Smooth muscle cell (in vitro differentiated cells): ENCODE results near the gene UNC79. TPM values are rescaled to one million over a fixed set of nuclear protein-coding genes. Genes with fewer than 3 reads are reported as not detected.

Experiments used
- DNase-seq: peaks from one replicate; lab custom pipeline; 2025; ENCODE audit not compliant: unreplicated experiment; lab: John Stamatoyannopoulos, UW
- H2AFZ ChIP-seq: fragments of 200-600 bp; sonication (generic); 2 replicates; pipeline ENCODE4 v1.6.0; 2016; ENCODE audit warnings: antibody characterized with exemption, low read depth, mild to moderate bottlenecking
- H3F3A ChIP-seq: fragments of 200-600 bp; sonication (generic); 2 replicates; pipeline ENCODE4 v1.6.0; 2017; ENCODE audit warnings: antibody characterized with exemption, low read depth
- H3K27ac ChIP-seq: fragments of 200-600 bp; sonication (generic); 2 replicates; pipeline ENCODE4 v1.5.1; 2016; ENCODE audit warnings: low read depth, mild to moderate bottlenecking
- H3K27me3 ChIP-seq: fragments of 200-600 bp; sonication (generic); 2 replicates; pipeline ENCODE4 v1.6.1; 2016; ENCODE audit warnings: low read depth, mild to moderate bottlenecking
- H3K36me3 ChIP-seq: fragments of 200-600 bp; sonication (generic); 2 replicates; pipeline ENCODE4 v1.5.1; 2016; ENCODE audit warnings: low read depth
- H3K4me1 ChIP-seq: fragments of 200-600 bp; sonication (generic); 2 replicates; pipeline ENCODE4 v1.5.1; 2016; ENCODE audit warnings: low read depth
- H3K4me2 ChIP-seq: fragments of 200-600 bp; sonication (generic); 2 replicates; pipeline ENCODE4 v1.6.0; 2016; ENCODE audit warnings: mild to moderate bottlenecking
- H3K4me3 ChIP-seq: fragments of 200-600 bp; sonication (generic); 2 replicates; pipeline ENCODE4 v1.5.1; 2016; ENCODE audit warnings: mild to moderate bottlenecking
- H3K79me2 ChIP-seq: fragments of 200-600 bp; sonication (generic); 2 replicates; pipeline ENCODE4 v1.6.0; 2016; ENCODE audit warnings: low read depth, mild to moderate bottlenecking
- H3K9ac ChIP-seq: fragments of 200-600 bp; sonication (generic); 2 replicates; pipeline ENCODE4 v1.6.0; 2016; ENCODE audit warnings: low read depth
- H3K9me3 ChIP-seq: fragments of 200-600 bp; sonication (generic); replicated peaks from 2 replicates; pipeline ENCODE4 v1.5.1; 2016; ENCODE audit warnings: low read depth
- H4K20me1 ChIP-seq: fragments of 200-600 bp; sonication (generic); 2 replicates; pipeline ENCODE4 v1.6.0; 2016; ENCODE audit warnings: low read depth
- WGBS: methylation state at CpG from one replicate; pipeline ENCODE4 v1.1.7; 2016; ENCODE audit warnings: low lambda C conversion rate; 5-methylcytosine and 5-hydroxymethylcytosine counted together
- polyA plus RNA-seq: library from polyadenylated mRNA; unstranded; fragments of >200 nt; fragmentation: Nextera tagmentation; extraction: Ambion mirVana; gene quantifications from 2 replicates; pipeline ENCODE4 v1.2.1, GENCODE V29; 2016
- total RNA-seq: library from RNA; depleted of rRNA; stranded (reverse); fragments of >200 nt; gene quantifications from 2 replicates; pipeline ENCODE4 v1.2.3, GENCODE V29; 2014
- TF ChIP-seq, protein P1 (sequence below): fragments of 200-600 bp; sonication (generic); IDR thresholded peaks from 2 replicates; pipeline ENCODE4 v1.5.1; 2017; ENCODE audit warnings: borderline replicate concordance, mild to moderate bottlenecking, antibody characterized with exemption; ENCODE audit not compliant: insufficient read depth, poor library complexity, severe bottlenecking

Gene UNC79
- total and polyA plus RNA-seq, 2 experiments from 2014 or later = 0.06 to 0.36 TPM

- H3K4me3 ChIP-seq = no peak overlapping the region
- no peak overlapping the region for H2AFZ ChIP-seq
- H3K36me3 ChIP-seq = no peaks in the 10 kb centered on the region
- no peaks in the 10 kb centered on the region for H3F3A ChIP-seq
- H3K27me3 ChIP-seq = no peaks in the 10 kb centered on the region
- H4K20me1 ChIP-seq = no peaks in the 10 kb centered on the region
- no peaks in the 10 kb centered on the region for H3K4me1 ChIP-seq
- H3K27ac ChIP-seq = no peak overlapping the region
- TF ChIP-seq, protein P1, sequence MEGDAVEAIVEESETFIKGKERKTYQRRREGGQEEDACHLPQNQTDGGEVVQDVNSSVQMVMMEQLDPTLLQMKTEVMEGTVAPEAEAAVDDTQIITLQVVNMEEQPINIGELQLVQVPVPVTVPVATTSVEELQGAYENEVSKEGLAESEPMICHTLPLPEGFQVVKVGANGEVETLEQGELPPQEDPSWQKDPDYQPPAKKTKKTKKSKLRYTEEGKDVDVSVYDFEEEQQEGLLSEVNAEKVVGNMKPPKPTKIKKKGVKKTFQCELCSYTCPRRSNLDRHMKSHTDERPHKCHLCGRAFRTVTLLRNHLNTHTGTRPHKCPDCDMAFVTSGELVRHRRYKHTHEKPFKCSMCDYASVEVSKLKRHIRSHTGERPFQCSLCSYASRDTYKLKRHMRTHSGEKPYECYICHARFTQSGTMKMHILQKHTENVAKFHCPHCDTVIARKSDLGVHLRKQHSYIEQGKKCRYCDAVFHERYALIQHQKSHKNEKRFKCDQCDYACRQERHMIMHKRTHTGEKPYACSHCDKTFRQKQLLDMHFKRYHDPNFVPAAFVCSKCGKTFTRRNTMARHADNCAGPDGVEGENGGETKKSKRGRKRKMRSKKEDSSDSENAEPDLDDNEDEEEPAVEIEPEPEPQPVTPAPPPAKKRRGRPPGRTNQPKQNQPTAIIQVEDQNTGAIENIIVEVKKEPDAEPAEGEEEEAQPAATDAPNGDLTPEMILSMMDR = no peak
- H3K4me2 ChIP-seq = no peak overlapping the region
- DNase-seq = no peak
- WGBS = 86% methylated on average over 21 of the region's 21 CpGs
- H3K9me3 ChIP-seq = no peaks in the 10 kb centered on the region
- H3K79me2 ChIP-seq = no peaks in the 10 kb centered on the region
- H3K9ac ChIP-seq = no peak overlapping the region
These were observed 294.4 kb downstream of the UNC79 start for GRCh38 chr14:93725002-93725582.

DNA sequence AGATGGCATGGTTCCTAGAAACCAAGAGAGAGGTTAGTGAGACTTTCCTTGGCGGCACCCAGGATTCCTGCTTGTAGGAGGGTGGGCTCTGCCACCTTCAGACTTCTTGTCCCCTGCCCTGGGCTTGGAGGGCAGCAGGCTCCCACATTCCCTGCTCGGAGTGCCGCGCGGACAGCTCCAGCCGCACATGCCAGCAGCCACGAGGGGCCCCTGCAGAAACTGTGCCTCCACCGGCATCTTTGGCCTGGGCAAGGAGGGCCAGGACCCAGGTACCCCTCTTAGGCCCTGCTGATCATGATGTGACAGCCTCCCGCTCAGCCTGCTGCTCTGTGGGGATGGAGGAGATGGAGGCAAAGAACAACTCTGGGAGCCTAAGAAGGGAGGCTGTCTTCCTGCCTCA is 295.3 kb downstream of the UNC79 start:
- no peak overlapping the region for H3K9ac ChIP-seq
- WGBS = 95% methylated on average over 9 of the region's 9 CpGs
- no peaks in the 10 kb centered on the region for H3K36me3 ChIP-seq

GRCh38 chr14:93727039-93727740 is 296.5 kb downstream of the UNC79 start:
- Histone ChIP-seq H2AFZ (no peak overlapping the region), H3K4me3 (no peak overlapping the region), H3K27me3 (peaks cover 5% of the 10 kb centered on the region), H4K20me1 (no peaks in the 10 kb centered on the region), H3K36me3 (no peaks in the 10 kb centered on the region), H3K27ac (no peak overlapping the region), H3K9ac (no peak overlapping the region), H3K4me2 (no peak overlapping the region), H3K4me1 (no peaks in the 10 kb centered on the region), H3K9me3 (no peaks in the 10 kb centered on the region), H3K79me2 (no peaks in the 10 kb centered on the region), H3F3A (no peaks in the 10 kb centered on the region)
- WGBS = 93% methylated on average over 23 of the region's 23 CpGs
- TF ChIP-seq, protein P1 = no peak
- no peak for DNase-seq

More for the DNA sequence above, 295.3 kb downstream of the UNC79 start:
- Histone ChIP-seq H3K9me3 (no peaks in the 10 kb centered on the region), H3K4me1 (no peaks in the 10 kb centered on the region), H3F3A (no peaks in the 10 kb centered on the region), H3K79me2 (no peaks in the 10 kb centered on the region), H3K4me2 (no peak overlapping the region), H2AFZ (no peak overlapping the region), H4K20me1 (no peaks in the 10 kb centered on the region), H3K4me3 (no peak overlapping the region), H3K27ac (no peak overlapping the region), H3K27me3 (peaks cover 2% of the 10 kb centered on the region)
- TF ChIP-seq, protein P1 = no peak
- DNase-seq = no peak
